ENCODE data around the gene CCDC68. TPM values are rescaled to one million over a fixed set of nuclear protein-coding genes. Genes with fewer than 3 reads are reported as not detected.
"Not testable (repeated sequence)": the region's sequence is repeated elsewhere in the genome, so short reads cannot be mapped to it uniquely, and the experiment has no call there.

Gene CCDC68
- total RNA-seq, 1 donor from 2014 or later: 3.3 TPM

GRCh38 chr18:54882318-54882717, 76.9 kb downstream of the CCDC68 start:
- DNase-seq: no peak
- ATAC-seq: no peak
- intact Hi-C loops (cut with micrococcal nuclease): no loop called here

GRCh38 chr18:54881229-54881768, 78.0 kb downstream of the CCDC68 start:
- DNase-seq (no peak), ATAC-seq (no peak)
- intact Hi-C loops (cut with micrococcal nuclease): no loop called here

- intact Hi-C loops (cut with micrococcal nuclease): no loop called here
- no peak for ATAC-seq
- no peak for DNase-seq
Measured at GRCh38 chr18:54880395-54881105, 78.7 kb downstream of the CCDC68 start.

- ATAC-seq: no peak
- DNase-seq: no peak
- intact Hi-C loops (cut with micrococcal nuclease): no loop called here
Measured at GRCh38 chr18:54879691-54880090, 79.6 kb downstream of the CCDC68 start.

- DNase-seq (no peak), ATAC-seq (no peak)
- intact Hi-C loops (cut with micrococcal nuclease): no loop called here
Measured at GRCh38 chr18:54878659-54879358, 80.5 kb downstream of the CCDC68 start.

- intact Hi-C loops (cut with micrococcal nuclease): no loop called here
- no peak for ATAC-seq
- DNase-seq: no peak
Measured at GRCh38 chr18:54878159-54878622, 81.1 kb downstream of the CCDC68 start.

- ATAC-seq: no peak
- intact Hi-C loops (cut with micrococcal nuclease): no loop called here
- DNase-seq: no peak
Measured at GRCh38 chr18:54877076-54877475, 82.2 kb downstream of the CCDC68 start.

- DNase-seq: no peak
- ATAC-seq: no peak
- intact Hi-C loops (cut with micrococcal nuclease): no loop called here
Measured at GRCh38 chr18:54875063-54875462, 84.2 kb downstream of the CCDC68 start.

GRCh38 chr18:54873884-54874255, 85.4 kb downstream of the CCDC68 start:
- DNase-seq: no peak
- ATAC-seq: no peak
- intact Hi-C loops (cut with micrococcal nuclease): no loop called here

- DNase-seq (no peak), ATAC-seq (no peak)
- intact Hi-C loops (cut with micrococcal nuclease): no loop called here
Measured at GRCh38 chr18:54872681-54873080, 86.6 kb downstream of the CCDC68 start.

- ATAC-seq (no peak), DNase-seq (no peak)
Measured at GRCh38 chr18:54871231-54871630, 88.0 kb downstream of the CCDC68 start.

GRCh38 chr18:54867131-54867530, 92.1 kb downstream of the CCDC68 start:
- no peak for ATAC-seq
- intact Hi-C loops (cut with micrococcal nuclease): no loop called here

More at GRCh38 chr18:54871231-54871630, 88.0 kb downstream of the CCDC68 start:
- intact Hi-C loops (cut with micrococcal nuclease): no loop called here

GRCh38 chr18:54860941-54861340, 98.3 kb downstream of the CCDC68 start:
- DNase-seq: no peak
- intact Hi-C loops (cut with micrococcal nuclease): no loop called here
- ATAC-seq: no peak

More at GRCh38 chr18:54867131-54867530, 92.1 kb downstream of the CCDC68 start:
- no peak for DNase-seq

- DNase-seq (no peak), ATAC-seq (no peak)
Measured at GRCh38 chr18:54859667-54860421, 99.4 kb downstream of the CCDC68 start.

GRCh38 chr18:54857499-54857898, 101.8 kb downstream of the CCDC68 start:
- ATAC-seq (no peak), DNase-seq (no peak)
- intact Hi-C loops (cut with micrococcal nuclease): no loop called here

More at GRCh38 chr18:54859667-54860421, 99.4 kb downstream of the CCDC68 start:
- intact Hi-C loops (cut with micrococcal nuclease): no loop called here

- intact Hi-C loops (cut with micrococcal nuclease): no loop called here
- DNase-seq (no peak), ATAC-seq (no peak)
Measured at GRCh38 chr18:54856105-54856646, 103.1 kb downstream of the CCDC68 start.

GRCh38 chr18:54855050-54855449, 104.2 kb downstream of the CCDC68 start:
- intact Hi-C loops (cut with micrococcal nuclease); DNase-seq; ATAC-seq: not testable (repeated sequence)

GRCh38 chr18:54852780-54853675, 106.2 kb downstream of the CCDC68 start:
- intact Hi-C loops (cut with micrococcal nuclease): no loop called here
- DNase-seq (no peak), ATAC-seq (no peak)
